ENCODE data around the gene PPP1R13L. TPM values are rescaled to one million over a fixed set of nuclear protein-coding genes. Genes with fewer than 3 reads are reported as not detected.
"Not testable (repeated sequence)": the region's sequence is repeated elsewhere in the genome, so short reads cannot be mapped to it uniquely, and the experiment has no call there.

The PPP1R13L gene
- polyA plus RNA-seq, 1 donor from 2014 or later, result not detected

DNA sequence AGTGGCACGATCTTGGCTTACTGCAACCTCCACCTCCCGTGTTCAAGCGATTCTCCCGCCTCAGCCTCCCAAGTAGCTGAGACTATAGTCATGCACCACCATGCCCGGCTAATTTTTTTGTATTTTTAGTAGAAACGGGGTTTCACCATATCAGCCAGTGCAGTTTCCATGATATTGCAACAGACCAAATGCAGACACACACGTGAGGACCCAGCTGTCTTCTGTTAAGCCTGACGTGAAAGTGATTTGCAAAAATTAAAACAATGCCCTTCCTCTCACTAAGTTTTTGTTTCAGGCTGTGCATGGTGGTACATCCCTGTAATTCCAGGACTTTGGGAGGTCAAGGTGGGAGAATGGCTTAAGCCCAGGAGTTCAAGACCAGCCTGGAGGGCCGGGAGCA lies 26.1 kb upstream of the PPP1R13L start:
- not testable (repeated sequence) for H2AFZ ChIP-seq (ENCODE audit: low read depth, low read length)

DNA sequence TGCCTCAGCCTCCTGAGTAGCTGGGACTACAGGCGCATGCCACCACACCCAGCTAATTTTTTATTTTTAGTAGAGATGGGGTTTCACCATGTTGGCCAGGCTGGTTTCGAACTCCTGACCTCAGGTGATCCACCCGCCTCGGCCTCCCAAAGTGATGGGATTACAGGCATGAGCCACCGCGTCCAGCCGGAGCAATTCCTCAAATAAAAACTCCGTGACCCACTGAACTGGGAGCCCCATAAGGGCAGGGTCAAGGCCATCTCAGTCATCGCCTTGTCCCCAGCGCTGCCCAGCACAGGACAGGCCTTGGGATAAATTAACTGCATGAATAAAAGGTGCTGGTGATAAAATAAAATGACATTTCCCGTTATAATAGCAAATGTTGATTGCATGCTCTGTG lies 25.0 kb upstream of the PPP1R13L start:
- not testable (repeated sequence) for H4K20me1 ChIP-seq (ENCODE audit: insufficient read depth); H3K9ac ChIP-seq (ENCODE audit: low read length); H3K9me3 ChIP-seq (ENCODE audit: low read length); H3K4me2 ChIP-seq (ENCODE audit: low read length); H3K4me3 ChIP-seq (ENCODE audit: low read length); H2AFZ ChIP-seq (ENCODE audit: low read depth, low read length); H3K79me2 ChIP-seq (replicated peaks; ENCODE audit: insufficient read depth, low read length); H3K9me2 ChIP-seq (ENCODE audit: insufficient read depth, low read length); H3K36me3 ChIP-seq (ENCODE audit: insufficient read depth, low read length); H3F3A ChIP-seq (ENCODE audit: insufficient read depth, low read length, poor library complexity, severe bottlenecking); H3K27ac ChIP-seq (ENCODE audit: low read length)
- H3K27me3 ChIP-seq (ENCODE audit: insufficient read depth, low read depth, low read length), result peaks cover 17% of the 10 kb centered on the region

More for the DNA sequence above, 26.1 kb upstream of the PPP1R13L start:
- H4K20me1 ChIP-seq (ENCODE audit: insufficient read depth); H3K27ac ChIP-seq (ENCODE audit: low read length); H3K36me3 ChIP-seq (ENCODE audit: insufficient read depth, low read length); H3F3A ChIP-seq (ENCODE audit: insufficient read depth, low read length, poor library complexity, severe bottlenecking); H3K9me3 ChIP-seq (ENCODE audit: low read length); H3K79me2 ChIP-seq (replicated peaks; ENCODE audit: insufficient read depth, low read length); H3K9me2 ChIP-seq (ENCODE audit: insufficient read depth, low read length); H3K4me3 ChIP-seq (ENCODE audit: low read length); H3K9ac ChIP-seq (ENCODE audit: low read length); H3K4me2 ChIP-seq (ENCODE audit: low read length): not testable (repeated sequence)
- H3K27me3 ChIP-seq (ENCODE audit: insufficient read depth, low read depth, low read length), result peaks cover 17% of the 10 kb centered on the region

DNA sequence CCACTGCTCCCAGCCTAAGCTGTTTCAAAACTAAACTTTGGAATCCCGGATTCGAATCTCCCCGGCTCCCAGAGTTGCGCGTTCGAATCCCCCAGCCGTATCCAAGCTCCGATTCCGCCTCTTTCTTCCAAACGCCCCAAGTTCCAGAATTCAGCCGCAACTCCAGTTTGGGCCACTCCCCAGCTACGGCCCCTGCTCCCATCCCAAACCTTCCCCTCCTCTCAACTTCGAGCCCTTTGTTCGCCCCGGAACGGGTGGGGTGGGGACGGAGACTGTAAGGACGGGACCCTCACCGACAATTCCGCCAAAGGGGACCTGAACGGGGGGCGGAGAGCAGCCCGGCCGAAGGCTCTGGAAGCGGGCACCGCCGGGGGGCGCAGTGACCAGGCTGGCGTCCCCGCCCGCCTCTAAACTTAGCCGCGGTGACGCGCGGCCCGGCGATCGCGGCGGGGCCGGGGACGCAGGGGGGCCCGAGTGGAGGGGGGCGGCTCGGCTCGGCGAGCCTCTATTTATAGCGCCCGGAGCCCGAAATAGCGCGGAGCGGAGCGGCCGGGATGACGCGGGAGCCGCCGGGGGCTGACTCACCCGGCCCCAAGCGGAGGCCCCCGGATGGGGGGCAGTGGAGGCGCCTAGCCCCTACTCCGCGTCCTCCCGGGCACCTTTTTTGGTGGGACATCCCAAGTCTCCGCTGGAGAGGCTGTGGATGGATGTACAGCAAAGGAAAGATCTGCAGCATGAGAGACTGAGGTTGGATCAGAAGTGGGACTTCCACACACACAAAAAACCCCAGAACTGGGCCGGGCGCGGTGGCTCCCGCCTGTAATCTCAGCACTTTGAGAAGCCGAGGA lies 23.7 kb upstream of the PPP1R13L start:
- no peaks in the 10 kb centered on the region for H4K20me1 ChIP-seq (ENCODE audit: insufficient read depth)
- H2AFZ ChIP-seq (ENCODE audit: low read depth, low read length), result no peak overlapping the region
- no peak for TF ChIP-seq POLR2AphosphoS5 (IDR thresholded peaks at IDR 0.05)
- TF ChIP-seq, protein P1, sequence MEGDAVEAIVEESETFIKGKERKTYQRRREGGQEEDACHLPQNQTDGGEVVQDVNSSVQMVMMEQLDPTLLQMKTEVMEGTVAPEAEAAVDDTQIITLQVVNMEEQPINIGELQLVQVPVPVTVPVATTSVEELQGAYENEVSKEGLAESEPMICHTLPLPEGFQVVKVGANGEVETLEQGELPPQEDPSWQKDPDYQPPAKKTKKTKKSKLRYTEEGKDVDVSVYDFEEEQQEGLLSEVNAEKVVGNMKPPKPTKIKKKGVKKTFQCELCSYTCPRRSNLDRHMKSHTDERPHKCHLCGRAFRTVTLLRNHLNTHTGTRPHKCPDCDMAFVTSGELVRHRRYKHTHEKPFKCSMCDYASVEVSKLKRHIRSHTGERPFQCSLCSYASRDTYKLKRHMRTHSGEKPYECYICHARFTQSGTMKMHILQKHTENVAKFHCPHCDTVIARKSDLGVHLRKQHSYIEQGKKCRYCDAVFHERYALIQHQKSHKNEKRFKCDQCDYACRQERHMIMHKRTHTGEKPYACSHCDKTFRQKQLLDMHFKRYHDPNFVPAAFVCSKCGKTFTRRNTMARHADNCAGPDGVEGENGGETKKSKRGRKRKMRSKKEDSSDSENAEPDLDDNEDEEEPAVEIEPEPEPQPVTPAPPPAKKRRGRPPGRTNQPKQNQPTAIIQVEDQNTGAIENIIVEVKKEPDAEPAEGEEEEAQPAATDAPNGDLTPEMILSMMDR (IDR thresholded peaks at IDR 0.05; ENCODE audit: poor library complexity, severe bottlenecking), result peak; percentile 24
- H3K27me3 ChIP-seq (ENCODE audit: insufficient read depth, low read depth, low read length), result peaks cover 17% of the 10 kb centered on the region
- no peaks in the 10 kb centered on the region for H3F3A ChIP-seq (ENCODE audit: insufficient read depth, low read length, poor library complexity, severe bottlenecking)
- H3K9me3 ChIP-seq (ENCODE audit: low read length), result no peaks in the 10 kb centered on the region
- H3K36me3 ChIP-seq (ENCODE audit: insufficient read depth, low read length), result no peaks in the 10 kb centered on the region
- H3K27ac ChIP-seq (ENCODE audit: low read length), result no peak overlapping the region
- H3K4me2 ChIP-seq (ENCODE audit: low read length), result no peak overlapping the region
- H3K79me2 ChIP-seq (replicated peaks; ENCODE audit: insufficient read depth, low read length), result no peaks in the 10 kb centered on the region
- no peak overlapping the region for H3K9ac ChIP-seq (ENCODE audit: low read length)
- no peaks in the 10 kb centered on the region for H3K9me2 ChIP-seq (ENCODE audit: insufficient read depth, low read length)
- peak overlapping the region; percentile 48 for H3K4me3 ChIP-seq (ENCODE audit: low read length)

DNA sequence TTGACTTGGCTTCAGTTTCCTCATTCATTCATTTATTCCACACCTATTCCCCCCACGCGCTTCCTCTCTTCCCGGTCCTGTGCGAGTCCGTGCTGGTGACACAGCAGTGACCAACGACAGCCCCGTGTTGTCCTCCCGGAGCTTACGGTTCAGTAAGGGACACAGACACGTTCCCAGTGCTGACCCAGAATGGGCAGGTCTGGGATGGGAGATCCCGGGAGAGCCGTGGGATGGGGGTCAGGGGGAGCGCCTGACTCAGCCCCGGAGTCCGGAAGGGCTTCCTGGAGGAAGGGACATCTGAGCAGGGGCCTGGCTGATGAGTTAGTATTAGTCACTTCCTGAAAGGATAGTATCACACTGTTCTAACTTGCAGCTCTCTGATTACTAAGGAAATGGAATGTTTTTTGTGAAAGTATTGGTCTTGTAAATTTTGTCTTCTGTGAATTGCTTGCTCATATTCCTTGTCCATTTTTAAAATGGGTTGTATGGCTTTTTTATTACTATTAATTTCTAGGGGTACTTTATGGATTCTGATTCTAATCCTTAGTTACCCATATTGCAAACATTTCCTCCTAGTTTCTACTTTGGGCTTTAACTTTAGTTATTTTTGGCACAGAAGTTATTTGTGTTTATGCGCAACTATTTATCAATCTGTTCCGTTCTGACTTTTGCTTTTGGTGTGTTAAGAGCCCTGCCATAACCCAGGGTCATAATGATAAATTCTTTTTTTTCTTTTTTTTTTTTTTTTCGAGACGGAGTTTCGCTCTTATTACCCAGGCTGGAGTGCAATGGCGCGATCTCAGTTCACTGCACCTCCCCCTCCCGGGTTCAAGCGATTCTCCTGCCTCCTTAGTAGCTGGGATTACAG lies 19.6 kb upstream of the PPP1R13L start:
- peak overlapping the region; percentile 84 for H3K4me3 ChIP-seq (ENCODE audit: low read length)
- peak overlapping the region; percentile 66 for H3K27ac ChIP-seq (ENCODE audit: low read length)
- H3K9me2 ChIP-seq (ENCODE audit: insufficient read depth, low read length), result no peaks in the 10 kb centered on the region
- H2AFZ ChIP-seq (ENCODE audit: low read depth, low read length), result peak overlapping the region; percentile 66
- H3K79me2 ChIP-seq (replicated peaks; ENCODE audit: insufficient read depth, low read length), result peaks cover 4% of the 10 kb centered on the region
- H3K36me3 ChIP-seq (ENCODE audit: insufficient read depth, low read length), result no peaks in the 10 kb centered on the region
- H4K20me1 ChIP-seq (ENCODE audit: insufficient read depth), result no peaks in the 10 kb centered on the region
- no peaks in the 10 kb centered on the region for H3K9me3 ChIP-seq (ENCODE audit: low read length)
- H3K4me2 ChIP-seq (ENCODE audit: low read length), result peak overlapping the region; percentile 23
- peak overlapping the region; percentile 73 for H3K9ac ChIP-seq (ENCODE audit: low read length)
- peaks cover 16% of the 10 kb centered on the region for H3K27me3 ChIP-seq (ENCODE audit: insufficient read depth, low read depth, low read length)
- H3F3A ChIP-seq (ENCODE audit: insufficient read depth, low read length, poor library complexity, severe bottlenecking), result no peaks in the 10 kb centered on the region
- TF ChIP-seq POLR2AphosphoS5 (IDR thresholded peaks at IDR 0.05), result no peak
- no peak for TF ChIP-seq SMC3 (conservative IDR thresholded peaks at IDR 0.05; ENCODE audit: poor library complexity)
- no peak for TF ChIP-seq TAF1 (IDR thresholded peaks at IDR 0.05; ENCODE audit: low read depth)
- no peak for TF ChIP-seq RAD21 (conservative IDR thresholded peaks at IDR 0.05)
- no peak for TF ChIP-seq EZH2 (IDR thresholded peaks at IDR 0.05; ENCODE audit: borderline replicate concordance, insufficient read depth, low read length, poor library complexity, severe bottlenecking)
- TF ChIP-seq EP300 (conservative IDR thresholded peaks at IDR 0.05; ENCODE audit: poor library complexity, severe bottlenecking), result no peak
- TF ChIP-seq, protein P2, sequence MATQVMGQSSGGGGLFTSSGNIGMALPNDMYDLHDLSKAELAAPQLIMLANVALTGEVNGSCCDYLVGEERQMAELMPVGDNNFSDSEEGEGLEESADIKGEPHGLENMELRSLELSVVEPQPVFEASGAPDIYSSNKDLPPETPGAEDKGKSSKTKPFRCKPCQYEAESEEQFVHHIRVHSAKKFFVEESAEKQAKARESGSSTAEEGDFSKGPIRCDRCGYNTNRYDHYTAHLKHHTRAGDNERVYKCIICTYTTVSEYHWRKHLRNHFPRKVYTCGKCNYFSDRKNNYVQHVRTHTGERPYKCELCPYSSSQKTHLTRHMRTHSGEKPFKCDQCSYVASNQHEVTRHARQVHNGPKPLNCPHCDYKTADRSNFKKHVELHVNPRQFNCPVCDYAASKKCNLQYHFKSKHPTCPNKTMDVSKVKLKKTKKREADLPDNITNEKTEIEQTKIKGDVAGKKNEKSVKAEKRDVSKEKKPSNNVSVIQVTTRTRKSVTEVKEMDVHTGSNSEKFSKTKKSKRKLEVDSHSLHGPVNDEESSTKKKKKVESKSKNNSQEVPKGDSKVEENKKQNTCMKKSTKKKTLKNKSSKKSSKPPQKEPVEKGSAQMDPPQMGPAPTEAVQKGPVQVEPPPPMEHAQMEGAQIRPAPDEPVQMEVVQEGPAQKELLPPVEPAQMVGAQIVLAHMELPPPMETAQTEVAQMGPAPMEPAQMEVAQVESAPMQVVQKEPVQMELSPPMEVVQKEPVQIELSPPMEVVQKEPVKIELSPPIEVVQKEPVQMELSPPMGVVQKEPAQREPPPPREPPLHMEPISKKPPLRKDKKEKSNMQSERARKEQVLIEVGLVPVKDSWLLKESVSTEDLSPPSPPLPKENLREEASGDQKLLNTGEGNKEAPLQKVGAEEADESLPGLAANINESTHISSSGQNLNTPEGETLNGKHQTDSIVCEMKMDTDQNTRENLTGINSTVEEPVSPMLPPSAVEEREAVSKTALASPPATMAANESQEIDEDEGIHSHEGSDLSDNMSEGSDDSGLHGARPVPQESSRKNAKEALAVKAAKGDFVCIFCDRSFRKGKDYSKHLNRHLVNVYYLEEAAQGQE (IDR thresholded peaks at IDR 0.05; ENCODE audit: borderline replicate concordance), result no peak
- TF ChIP-seq MXI1 (conservative IDR thresholded peaks at IDR 0.05; ENCODE audit: poor library complexity, severe bottlenecking), result no peak
